Measurements from ENCODE around the gene ALMS1. TPM values are rescaled to one million over a fixed set of nuclear protein-coding genes. Genes with fewer than 3 reads are reported as not detected.

The ALMS1 gene
- total RNA-seq, 1 experiment from 2014 or later: 27.6 TPM

GRCh38 chr2:73448856-73449255, 63.2 kb downstream of the ALMS1 start:
- H3K9me2 ChIP-seq (replicated peaks; ENCODE audit: low read length): no peaks in the 10 kb centered on the region
- ATAC-seq (no peak), DNase-seq (no peak)
- TF ChIP-seq EZH2phosphoT487 (IDR thresholded peaks at IDR 0.05; ENCODE audit: borderline replicate concordance, low read length) (no peak), CTCF (conservative IDR thresholded peaks at IDR 0.05; ENCODE audit: low read depth, low read length) (no peak), EZH2 (IDR thresholded peaks at IDR 0.05; ENCODE audit: low read length, unreplicated experiment) (no peak)
- no peaks in the 10 kb centered on the region for H3K4me1 ChIP-seq (ENCODE audit: insufficient read depth, low read length)
- no peak overlapping the region for H2AFZ ChIP-seq (ENCODE audit: low read length)
- no peaks in the 10 kb centered on the region for H3K27me3 ChIP-seq (ENCODE audit: low read length)
- no peaks in the 10 kb centered on the region for H3K79me2 ChIP-seq (ENCODE audit: low read length)
- no peaks in the 10 kb centered on the region for H3F3A ChIP-seq (ENCODE audit: low read length, unreplicated experiment)
- POLR2A ChIA-PET (ENCODE audit: unreplicated experiment): no interaction called here
- CTCF ChIA-PET: no interaction called here
- BruUV-seq (replicated peaks): no TSS peak
- H3K27ac ChIP-seq (ENCODE audit: low read length): no peak overlapping the region
- H3K4me3 ChIP-seq (ENCODE audit: low read length): no peak overlapping the region
- H3K9me3 ChIP-seq (ENCODE audit: low read length): no peaks in the 10 kb centered on the region
- no peak overlapping the region for H3K4me2 ChIP-seq (ENCODE audit: low read length)
- H4K20me1 ChIP-seq (ENCODE audit: low read length): no peaks in the 10 kb centered on the region
- intact Hi-C loops (cut with micrococcal nuclease): no loop called here
- no peak overlapping the region for H3K9ac ChIP-seq (ENCODE audit: low read length)
- H3K36me3 ChIP-seq (ENCODE audit: low read depth, low read length): 0 out of 2 replicates have a peak, but pooled peaks cover 4% of the 10 kb centered on the region

- intact Hi-C loops (cut with micrococcal nuclease): no loop called here
- BruUV-seq (replicated peaks): no TSS peak
- CTCF ChIA-PET: no interaction called here
- TF ChIP-seq CTCF (conservative IDR thresholded peaks at IDR 0.05; ENCODE audit: low read depth, low read length): no peak
- TF ChIP-seq EZH2phosphoT487 (IDR thresholded peaks at IDR 0.05; ENCODE audit: borderline replicate concordance, low read length): no peak
- TF ChIP-seq EZH2 (IDR thresholded peaks at IDR 0.05; ENCODE audit: low read length, unreplicated experiment): no peak
- H3F3A ChIP-seq (ENCODE audit: low read length, unreplicated experiment): no peaks in the 10 kb centered on the region
- H3K9me2 ChIP-seq (replicated peaks; ENCODE audit: low read length): no peaks in the 10 kb centered on the region
- no peaks in the 10 kb centered on the region for H3K27me3 ChIP-seq (ENCODE audit: low read length)
- H3K36me3 ChIP-seq (ENCODE audit: low read depth, low read length): 0 out of 2 replicates have a peak, but pooled peaks cover 4% of the 10 kb centered on the region
- no peak overlapping the region for H3K9ac ChIP-seq (ENCODE audit: low read length)
- H3K4me2 ChIP-seq (ENCODE audit: low read length): no peak overlapping the region
- ATAC-seq: no peak
- no peak for DNase-seq
- no peaks in the 10 kb centered on the region for H3K9me3 ChIP-seq (ENCODE audit: low read length)
- no peak overlapping the region for H3K4me3 ChIP-seq (ENCODE audit: low read length)
- no peak overlapping the region for H2AFZ ChIP-seq (ENCODE audit: low read length)
- no peaks in the 10 kb centered on the region for H3K4me1 ChIP-seq (ENCODE audit: insufficient read depth, low read length)
- no peak overlapping the region for H3K27ac ChIP-seq (ENCODE audit: low read length)
- H4K20me1 ChIP-seq (ENCODE audit: low read length): no peaks in the 10 kb centered on the region
- H3K79me2 ChIP-seq (ENCODE audit: low read length): no peaks in the 10 kb centered on the region
- POLR2A ChIA-PET (ENCODE audit: unreplicated experiment): no interaction called here
These were observed 63.8 kb downstream of the ALMS1 start for GRCh38 chr2:73449404-73449803.

GRCh38 chr2:73451263-73451972, 65.8 kb downstream of the ALMS1 start:
- H3K4me2 ChIP-seq (ENCODE audit: low read length): no peak overlapping the region
- no peak overlapping the region for H3K9ac ChIP-seq (ENCODE audit: low read length)
- no peak overlapping the region for H2AFZ ChIP-seq (ENCODE audit: low read length)
- BruUV-seq (replicated peaks): no TSS peak
- H3K4me3 ChIP-seq (ENCODE audit: low read length): no peak overlapping the region
- POLR2A ChIA-PET (ENCODE audit: unreplicated experiment): no interaction called here
- ATAC-seq: no peak
- H4K20me1 ChIP-seq (ENCODE audit: low read length): no peaks in the 10 kb centered on the region
- H3K36me3 ChIP-seq (ENCODE audit: low read depth, low read length): 0 out of 2 replicates have a peak, but pooled peaks cover 4% of the 10 kb centered on the region
- intact Hi-C loops (cut with micrococcal nuclease): no loop called here
- CTCF ChIA-PET: no interaction called here
- DNase-seq: no peak
- H3K9me3 ChIP-seq (ENCODE audit: low read length): no peaks in the 10 kb centered on the region
- no peaks in the 10 kb centered on the region for H3K4me1 ChIP-seq (ENCODE audit: insufficient read depth, low read length)
- no peaks in the 10 kb centered on the region for H3F3A ChIP-seq (ENCODE audit: low read length, unreplicated experiment)
- H3K27me3 ChIP-seq (ENCODE audit: low read length): no peaks in the 10 kb centered on the region
- H3K79me2 ChIP-seq (ENCODE audit: low read length): no peaks in the 10 kb centered on the region
- H3K27ac ChIP-seq (ENCODE audit: low read length): no peak overlapping the region
- TF ChIP-seq EZH2 (IDR thresholded peaks at IDR 0.05; ENCODE audit: low read length, unreplicated experiment) (no peak), EZH2phosphoT487 (IDR thresholded peaks at IDR 0.05; ENCODE audit: borderline replicate concordance, low read length) (no peak), CTCF (conservative IDR thresholded peaks at IDR 0.05; ENCODE audit: low read depth, low read length) (no peak)
- no peaks in the 10 kb centered on the region for H3K9me2 ChIP-seq (replicated peaks; ENCODE audit: low read length)

Measured in PC-3 (cell line).